Neural cell (in vitro differentiated cells): ENCODE results near the gene RIN1. TPM values are rescaled to one million over a fixed set of nuclear protein-coding genes. Genes with fewer than 3 reads are reported as not detected.

ENCODE experiments used
- H2AFZ ChIP-seq: fragments of 200-600, 300-800 bp; sonication (generic), shearing (Covaris generic); 2 replicates; pipeline ENCODE4 v1.6.0; 2014; ENCODE audit warnings: low read depth, mild to moderate bottlenecking, antibody characterized with exemption, low read length, moderate library complexity
- H3F3A ChIP-seq: fragments of 200-600 bp; shearing (Covaris generic); 2 replicates; pipeline ENCODE4 v1.6.1; 2016; ENCODE audit warnings: mild to moderate bottlenecking, moderate library complexity, mixed read lengths, antibody characterized with exemption, low read length; ENCODE audit not compliant: insufficient read depth, poor library complexity, severe bottlenecking
- H3K27ac ChIP-seq: fragments of 200-600, 300-800 bp; sonication (generic), shearing (Covaris generic); 2 replicates; pipeline ENCODE4 v1.5.1; 2014; ENCODE audit warnings: mild to moderate bottlenecking, low read length, moderate library complexity
- H3K27me3 ChIP-seq: fragments of 300-800, 200-600 bp; sonication (generic), shearing (Covaris generic); 2 replicates; pipeline ENCODE4 v1.6.0; 2014; ENCODE audit warnings: mild to moderate bottlenecking, low read depth, low read length, moderate library complexity; ENCODE audit not compliant: insufficient read depth
- H3K36me3 ChIP-seq: fragments of 300-800, 200-600 bp; sonication (generic), shearing (Covaris generic); 2 replicates; pipeline ENCODE4 v1.5.1; 2014; ENCODE audit warnings: mild to moderate bottlenecking, antibody characterized with exemption, low read length, moderate library complexity; ENCODE audit not compliant: insufficient read depth
- H3K4me2 ChIP-seq: fragments of 300-800, 200-600 bp; sonication (generic), shearing (Covaris generic); 2 replicates; pipeline ENCODE4 v1.6.0; 2014; ENCODE audit warnings: mild to moderate bottlenecking, low read length
- H3K4me3 ChIP-seq: fragments of 300-800, 200-600 bp; sonication (generic), shearing (Covaris generic); 2 replicates; pipeline ENCODE4 v1.5.1; 2014; ENCODE audit warnings: mild to moderate bottlenecking, low read length, moderate library complexity
- H3K79me2 ChIP-seq: fragments of 200-600 bp; shearing (Covaris generic); replicated peaks from 2 replicates; pipeline ENCODE4 v1.6.0; 2014; ENCODE audit warnings: mild to moderate bottlenecking, low read length, moderate library complexity; ENCODE audit not compliant: insufficient read depth
- H3K9ac ChIP-seq: fragments of 300-800, 200-600 bp; sonication (generic), shearing (Covaris generic); 2 replicates; pipeline ENCODE4 v1.6.1; 2016; ENCODE audit warnings: mild to moderate bottlenecking, low read length, mixed read lengths
- H3K9me2 ChIP-seq: fragments of 200-600 bp; shearing (Covaris generic); 2 replicates; pipeline ENCODE4 v1.6.1; 2016; ENCODE audit warnings: mild to moderate bottlenecking, low read length, mixed read lengths; ENCODE audit not compliant: insufficient read depth
- H3K9me3 ChIP-seq: fragments of 200-600, 300-800 bp; sonication (generic), shearing (Covaris generic); 2 replicates; pipeline ENCODE4 v1.6.1; 2016; ENCODE audit warnings: mild to moderate bottlenecking, mixed run types, low read length, moderate library complexity, mixed read lengths
- H4K20me1 ChIP-seq: fragments of 200-600 bp; shearing (Covaris generic); 2 replicates; pipeline ENCODE4 v1.6.1; 2016; ENCODE audit warnings: mild to moderate bottlenecking, mixed run types; ENCODE audit not compliant: insufficient read depth
- EP300 ChIP-seq: fragments of 450-650 bp; conservative IDR thresholded peaks from 2 replicates; pipeline ENCODE4 v1.6.1; 2014; ENCODE audit warnings: antibody characterized with exemption, mild to moderate bottlenecking, moderate library complexity; ENCODE audit not compliant: poor library complexity, severe bottlenecking
- EZH2 ChIP-seq: fragments of 200-600, 300-800 bp; shearing (Covaris generic), sonication (generic); IDR thresholded peaks from 2 replicates; pipeline ENCODE4 v1.6.1; 2014; ENCODE audit warnings: antibody characterized with exemption, low read length, borderline replicate concordance, mild to moderate bottlenecking; ENCODE audit not compliant: insufficient read depth, poor library complexity, severe bottlenecking
- MXI1 ChIP-seq: fragments of 450-650 bp; conservative IDR thresholded peaks from 2 replicates; pipeline ENCODE4 v1.6.1; 2014; ENCODE audit warnings: antibody characterized with exemption, mild to moderate bottlenecking; ENCODE audit not compliant: poor library complexity, severe bottlenecking
- POLR2AphosphoS5 ChIP-seq: IDR thresholded peaks from 2 replicates; pipeline ENCODE4 v1.6.1; 2012
- RAD21 ChIP-seq: fragments of 450-650 bp; conservative IDR thresholded peaks from 2 replicates; pipeline ENCODE4 v1.6.1; 2014; ENCODE audit warnings: antibody characterized with exemption, mild to moderate bottlenecking, moderate library complexity
- SMC3 ChIP-seq: fragments of 450-650 bp; conservative IDR thresholded peaks from 2 replicates; pipeline ENCODE4 v1.6.1; 2014; ENCODE audit warnings: antibody characterized with exemption, mild to moderate bottlenecking, moderate library complexity; ENCODE audit not compliant: poor library complexity
- TAF1 ChIP-seq: IDR thresholded peaks from 2 replicates; pipeline ENCODE4 v1.6.1; 2012; ENCODE audit warnings: low read depth
- polyA plus RNA-seq: library from polyadenylated mRNA; depleted of rRNA; stranded (reverse); fragments of >200 nt; gene quantifications from 2 replicates; pipeline ENCODE4 v1.2.3, GENCODE V29; 2014
- TF ChIP-seq, protein P1 (sequence below): IDR thresholded peaks from 2 replicates; pipeline ENCODE4 v1.6.1; 2012; ENCODE audit warnings: borderline replicate concordance
- TF ChIP-seq, protein P2 (sequence below): fragments of 450-650 bp; IDR thresholded peaks from 2 replicates; pipeline ENCODE4 v1.5.1; 2014; ENCODE audit warnings: antibody characterized with exemption, mild to moderate bottlenecking, moderate library complexity; ENCODE audit not compliant: poor library complexity, severe bottlenecking

The RIN1 gene
- polyA plus RNA-seq, 1 donor from 2014 or later: 4.2 TPM

DNA sequence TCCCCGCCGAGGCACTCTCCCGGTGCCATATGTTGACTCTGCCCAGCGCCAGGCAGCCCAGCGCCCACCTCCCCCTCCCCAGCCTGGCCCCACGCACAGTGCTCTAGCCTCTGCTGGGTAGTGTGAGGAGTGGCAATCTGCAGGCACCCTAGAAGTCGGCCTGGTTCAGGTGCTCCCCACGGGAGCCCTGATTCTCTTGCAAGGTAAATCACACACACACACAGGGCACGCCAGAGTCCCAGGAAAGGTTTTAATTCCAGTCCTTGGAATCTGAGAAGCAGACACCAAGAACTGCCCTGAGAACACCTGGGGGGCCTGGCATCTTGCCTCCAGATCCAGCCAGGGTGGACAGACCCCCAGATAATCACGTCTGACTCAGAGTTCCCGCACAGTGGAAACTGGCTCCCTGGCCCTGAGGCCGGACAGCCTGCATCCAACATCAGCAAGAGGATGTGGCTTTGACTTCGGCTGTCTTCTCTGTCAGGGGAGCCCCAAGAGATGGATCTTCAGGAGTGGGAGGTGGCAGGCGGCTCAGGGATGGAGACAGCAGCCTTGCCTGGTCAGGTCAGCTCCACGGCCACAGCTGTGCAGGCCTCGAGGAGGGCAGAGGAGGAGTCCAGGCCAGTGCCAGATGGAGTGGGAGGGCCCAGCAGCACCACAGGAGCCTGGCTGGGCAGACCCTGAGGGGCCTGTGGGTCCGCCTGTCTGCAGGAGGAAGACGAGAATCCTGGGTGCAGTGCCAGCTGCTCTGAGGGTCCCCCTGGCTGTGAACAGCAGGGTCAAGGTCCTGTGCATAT, 1.1 kb upstream of the RIN1 start:
- Histone ChIP-seq H3K9me2 (no peaks in the 10 kb centered on the region), H3K9me3 (no peaks in the 10 kb centered on the region), H3K79me2 (no peaks in the 10 kb centered on the region), H3K9ac (peak overlapping the region; percentile 12), H3K4me3 (peak overlapping the region; percentile 28), H3K4me2 (no peak overlapping the region), H3K27me3 (no peaks in the 10 kb centered on the region), H2AFZ (no peak overlapping the region), H3K27ac (no peak overlapping the region), H3F3A (no peaks in the 10 kb centered on the region), H3K36me3 (no peaks in the 10 kb centered on the region), H4K20me1 (no peaks in the 10 kb centered on the region)
- TF ChIP-seq, protein P1, sequence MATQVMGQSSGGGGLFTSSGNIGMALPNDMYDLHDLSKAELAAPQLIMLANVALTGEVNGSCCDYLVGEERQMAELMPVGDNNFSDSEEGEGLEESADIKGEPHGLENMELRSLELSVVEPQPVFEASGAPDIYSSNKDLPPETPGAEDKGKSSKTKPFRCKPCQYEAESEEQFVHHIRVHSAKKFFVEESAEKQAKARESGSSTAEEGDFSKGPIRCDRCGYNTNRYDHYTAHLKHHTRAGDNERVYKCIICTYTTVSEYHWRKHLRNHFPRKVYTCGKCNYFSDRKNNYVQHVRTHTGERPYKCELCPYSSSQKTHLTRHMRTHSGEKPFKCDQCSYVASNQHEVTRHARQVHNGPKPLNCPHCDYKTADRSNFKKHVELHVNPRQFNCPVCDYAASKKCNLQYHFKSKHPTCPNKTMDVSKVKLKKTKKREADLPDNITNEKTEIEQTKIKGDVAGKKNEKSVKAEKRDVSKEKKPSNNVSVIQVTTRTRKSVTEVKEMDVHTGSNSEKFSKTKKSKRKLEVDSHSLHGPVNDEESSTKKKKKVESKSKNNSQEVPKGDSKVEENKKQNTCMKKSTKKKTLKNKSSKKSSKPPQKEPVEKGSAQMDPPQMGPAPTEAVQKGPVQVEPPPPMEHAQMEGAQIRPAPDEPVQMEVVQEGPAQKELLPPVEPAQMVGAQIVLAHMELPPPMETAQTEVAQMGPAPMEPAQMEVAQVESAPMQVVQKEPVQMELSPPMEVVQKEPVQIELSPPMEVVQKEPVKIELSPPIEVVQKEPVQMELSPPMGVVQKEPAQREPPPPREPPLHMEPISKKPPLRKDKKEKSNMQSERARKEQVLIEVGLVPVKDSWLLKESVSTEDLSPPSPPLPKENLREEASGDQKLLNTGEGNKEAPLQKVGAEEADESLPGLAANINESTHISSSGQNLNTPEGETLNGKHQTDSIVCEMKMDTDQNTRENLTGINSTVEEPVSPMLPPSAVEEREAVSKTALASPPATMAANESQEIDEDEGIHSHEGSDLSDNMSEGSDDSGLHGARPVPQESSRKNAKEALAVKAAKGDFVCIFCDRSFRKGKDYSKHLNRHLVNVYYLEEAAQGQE: no peak
- TF ChIP-seq EP300 (no peak), MXI1 (no peak), TAF1 (no peak), RAD21 (no peak), SMC3 (no peak), EZH2 (no peak), POLR2AphosphoS5 (no peak)
- TF ChIP-seq, protein P2, sequence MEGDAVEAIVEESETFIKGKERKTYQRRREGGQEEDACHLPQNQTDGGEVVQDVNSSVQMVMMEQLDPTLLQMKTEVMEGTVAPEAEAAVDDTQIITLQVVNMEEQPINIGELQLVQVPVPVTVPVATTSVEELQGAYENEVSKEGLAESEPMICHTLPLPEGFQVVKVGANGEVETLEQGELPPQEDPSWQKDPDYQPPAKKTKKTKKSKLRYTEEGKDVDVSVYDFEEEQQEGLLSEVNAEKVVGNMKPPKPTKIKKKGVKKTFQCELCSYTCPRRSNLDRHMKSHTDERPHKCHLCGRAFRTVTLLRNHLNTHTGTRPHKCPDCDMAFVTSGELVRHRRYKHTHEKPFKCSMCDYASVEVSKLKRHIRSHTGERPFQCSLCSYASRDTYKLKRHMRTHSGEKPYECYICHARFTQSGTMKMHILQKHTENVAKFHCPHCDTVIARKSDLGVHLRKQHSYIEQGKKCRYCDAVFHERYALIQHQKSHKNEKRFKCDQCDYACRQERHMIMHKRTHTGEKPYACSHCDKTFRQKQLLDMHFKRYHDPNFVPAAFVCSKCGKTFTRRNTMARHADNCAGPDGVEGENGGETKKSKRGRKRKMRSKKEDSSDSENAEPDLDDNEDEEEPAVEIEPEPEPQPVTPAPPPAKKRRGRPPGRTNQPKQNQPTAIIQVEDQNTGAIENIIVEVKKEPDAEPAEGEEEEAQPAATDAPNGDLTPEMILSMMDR: no peak

- Histone ChIP-seq H3K4me3 (no peak overlapping the region), H3K27ac (no peak overlapping the region), H3K9me3 (no peaks in the 10 kb centered on the region), H2AFZ (no peak overlapping the region), H3K9ac (no peak overlapping the region), H4K20me1 (no peaks in the 10 kb centered on the region), H3F3A (no peaks in the 10 kb centered on the region), H3K27me3 (no peaks in the 10 kb centered on the region), H3K79me2 (no peaks in the 10 kb centered on the region), H3K4me2 (no peak overlapping the region), H3K36me3 (no peaks in the 10 kb centered on the region), H3K9me2 (no peaks in the 10 kb centered on the region)
- TF ChIP-seq, protein P2: no peak
- TF ChIP-seq, protein P1: no peak
- TF ChIP-seq SMC3 (no peak), RAD21 (no peak), TAF1 (no peak), EP300 (no peak), EZH2 (no peak), POLR2AphosphoS5 (no peak), MXI1 (no peak)
Measured at GRCh38 chr11:66335531-66336233, 552 bp downstream of the RIN1 start.
